HepG2 (cell line): ENCODE measurements around the gene SQSTM1. TPM values are rescaled to one million over a fixed set of nuclear protein-coding genes. Genes with fewer than 3 reads are reported as not detected.

ENCODE experiments used
- ATAC-seq: fragments of 200-7000 bp; cut with Tn5 transposase; 3 replicates; pipeline ENCODE4 v1.9.1; 2020; ENCODE audit warnings: mild to moderate bottlenecking, moderate library complexity
- BruUV-seq: library from RNA; stranded (reverse); fragments of 400-500 nt; replicated peaks from 2 replicates; lab custom pipeline; 2021; lab: Mats Ljungman, UMichigan
- CTCF ChIA-PET: fragments of 300-600 bp; formaldehyde crosslinking; extraction: SDS; loops from one replicate; lab custom pipeline; 2021; ENCODE audit warnings: low total read pairs, inconsistent platforms, low intra/inter-chr PET ratio; lab: Yijun Ruan, JAX
- POLR2A ChIA-PET: fragments of 350-600 bp; sonication (Branson Sonifier 250); formaldehyde crosslinking; loops from one replicate; lab custom pipeline; 2020; ENCODE audit warnings: antibody characterized with exemption, inconsistent platforms; lab: Yijun Ruan, JAX
- DNase-seq: peaks from one replicate; pipeline ENCODE4 v3.0.0-alpha.2; 2015; ENCODE audit warnings: low spot score
- FAIRE-seq: peaks from 3 replicates; lab custom pipeline; 2011; peaks lifted over from hg19 to GRCh38; lab: Jason Lieb, UNC
- H2AFZ ChIP-seq: one replicate; pipeline ENCODE4 v1.6.1; 2011; ENCODE audit warnings: low read length, inconsistent platforms
- H3K27ac ChIP-seq: fragments of 300-600 bp; 3 replicates; pipeline ENCODE4 v1.8.0; 2011; ENCODE audit warnings: mixed run types, mild to moderate bottlenecking, mixed read lengths, low read length, inconsistent platforms; ENCODE audit not compliant: insufficient read depth; ENCODE audit errors: extremely low read length
- H3K27me3 ChIP-seq, 2 experiments: fragments of 200-600 bp in 1 of 2; 2 replicates in 1 of 2; 3 replicates in 1 of 2; pipeline versions ENCODE4 v1.6.0 to v1.8.0; 2011; ENCODE audit warnings: low read length in 2 of 2, mild to moderate bottlenecking in 2 of 2, moderate library complexity in 2 of 2, inconsistent platforms in 1 of 2; ENCODE audit not compliant: insufficient read depth in 2 of 2, control insufficient read depth in 1 of 2
- H3K36me3 ChIP-seq, 2 experiments: fragments of 200-600 bp in 1 of 2; replicated peaks in 1 of 2; 2 replicates in 1 of 2; 3 replicates in 1 of 2; pipeline versions ENCODE4 v1.5.1 to v1.8.0; 2011; ENCODE audit warnings: low read length in 2 of 2, inconsistent platforms in 1 of 2; ENCODE audit not compliant: insufficient read depth in 2 of 2, control insufficient read depth in 1 of 2
- H3K4me1 ChIP-seq: 2 replicates; pipeline ENCODE4 v1.5.1; 2012; ENCODE audit warnings: low read length, inconsistent platforms; ENCODE audit not compliant: insufficient read depth
- H3K4me2 ChIP-seq: 2 replicates; pipeline ENCODE4 v1.6.0; 2011; ENCODE audit warnings: low read depth, low read length, inconsistent platforms
- H3K4me3 ChIP-seq, 3 experiments: fragments of 200-600 bp in 1 of 3; sonication (generic), shearing (Covaris generic) in 1 of 3; replicated peaks in 1 of 3; 2 replicates each; pipeline ENCODE4 v1.5.1; 2011 to 2016; ENCODE audit warnings: low read length in 3 of 3, inconsistent platforms in 2 of 3, low read depth in 2 of 3, mild to moderate bottlenecking in 2 of 3, control low read depth in 1 of 3, mixed read lengths in 1 of 3; ENCODE audit not compliant: insufficient read depth in 1 of 3
- H3K79me2 ChIP-seq: one replicate; pipeline ENCODE4 v1.6.1; 2011; ENCODE audit warnings: low read length, inconsistent platforms; ENCODE audit not compliant: insufficient read depth
- H3K9ac ChIP-seq: 2 replicates; pipeline ENCODE4 v1.6.0; 2011; ENCODE audit warnings: mild to moderate bottlenecking, low read depth, low read length, inconsistent platforms; ENCODE audit not compliant: insufficient read depth
- H3K9me3 ChIP-seq: 2 replicates; pipeline ENCODE4 v1.5.1; 2012; ENCODE audit warnings: mild to moderate bottlenecking, low read length
- H4K20me1 ChIP-seq: 2 replicates; pipeline ENCODE4 v1.6.0; 2011; ENCODE audit warnings: inconsistent platforms, mild to moderate bottlenecking, low read length, moderate library complexity; ENCODE audit not compliant: insufficient read depth
- AGO2 ChIP-seq: fragments of 200-400 bp; formaldehyde crosslinking; optimal IDR thresholded peaks from 2 replicates; pipeline ENCODE3; 2017; ENCODE audit warnings: mild to moderate bottlenecking, low read depth, low read length, moderate library complexity
- ARID2 ChIP-seq: sonication (generic); formaldehyde crosslinking; IDR thresholded peaks from 2 replicates; pipeline ENCODE4 v1.8.1; 2022; ENCODE audit warnings: mild to moderate bottlenecking, missing genetic modification reagents, borderline replicate concordance
- TARDBP ChIP-seq: sonication (generic); formaldehyde crosslinking; IDR thresholded peaks from 2 replicates; pipeline ENCODE4 v1.8.0; 2022; ENCODE audit warnings: mild to moderate bottlenecking, missing genetic modification reagents
- ZFP41 ChIP-seq: sonication (generic); formaldehyde crosslinking; IDR thresholded peaks from 2 replicates; pipeline ENCODE4 v1.4.0; 2020; ENCODE audit warnings: mild to moderate bottlenecking, missing genetic modification reagents, borderline replicate concordance
- ZNF607 ChIP-seq: sonication (generic); formaldehyde crosslinking; IDR thresholded peaks from 2 replicates; pipeline ENCODE4 v1.5.1; 2020; ENCODE audit warnings: missing genetic modification reagents, mild to moderate bottlenecking, borderline replicate concordance
- WGBS: methylation state at CpG from one replicate; pipeline ENCODE4 v1.1.6; 2017; ENCODE audit warnings: low lambda C conversion rate; 5-methylcytosine and 5-hydroxymethylcytosine counted together
- in situ Hi-C: cut with HindIII; loops from 2 replicates; pipeline ENCODE4 v1.10.0; 2017; ENCODE audit warnings: low pct_unique_long_range_greater_than_20kb; ENCODE audit not compliant: extremely low pct_ligation_motif_present
- intact Hi-C: fragments of 100-400 bp; cut with micrococcal nuclease; formaldehyde crosslinking; loops from one replicate; pipeline ENCODE4 v1.10.0; 2022; ENCODE audit not compliant: unreplicated experiment
- polyA plus RNA-seq, 8 experiments: library from polyadenylated mRNA; depleted of rRNA in 3 of 8; stranded (reverse) in 7 of 8; unstranded in 1 of 8; fragments of >200 nt; fragmentation: Illumina TruSeq in 4 of 8; extraction: Trizol in 4 of 8; gene quantifications; 2 replicates each; pipeline versions ENCODE4 v1.2.1 to v1.2.3, GENCODE V29; 2011 to 2016; ENCODE audit warnings: low read depth in 4 of 8, missing spikeins in 1 of 8, mixed read lengths in 1 of 8; ENCODE audit not compliant: insufficient read depth in 1 of 8
- total RNA-seq, 5 experiments: library from RNA; depleted of rRNA; stranded (reverse); fragments of >200 nt; fragmentation: Illumina TruSeq; extraction: Trizol; gene quantifications; 2 replicates each; pipeline ENCODE4 v1.2.3, GENCODE V29; 2016; ENCODE audit warnings: low read depth in 1 of 5
- TF ChIP-seq, protein P1 (sequence below): sonication (generic); formaldehyde crosslinking; IDR thresholded peaks from 2 replicates; pipeline ENCODE4 v1.5.0; 2020; ENCODE audit warnings: missing genetic modification reagents
- TF ChIP-seq, protein P2 (sequence below): sonication (generic); formaldehyde crosslinking; conservative IDR thresholded peaks from 2 replicates; pipeline ENCODE4 v1.8.0; 2022; ENCODE audit warnings: mild to moderate bottlenecking, moderate library complexity, missing genetic modification reagents

Gene SQSTM1
- total and polyA plus RNA-seq, 2 of the 13 experiments (the other 11 are each of a cell fraction or from before 2014, with no cell fraction given) = 90.9 to 160 TPM

DNA sequence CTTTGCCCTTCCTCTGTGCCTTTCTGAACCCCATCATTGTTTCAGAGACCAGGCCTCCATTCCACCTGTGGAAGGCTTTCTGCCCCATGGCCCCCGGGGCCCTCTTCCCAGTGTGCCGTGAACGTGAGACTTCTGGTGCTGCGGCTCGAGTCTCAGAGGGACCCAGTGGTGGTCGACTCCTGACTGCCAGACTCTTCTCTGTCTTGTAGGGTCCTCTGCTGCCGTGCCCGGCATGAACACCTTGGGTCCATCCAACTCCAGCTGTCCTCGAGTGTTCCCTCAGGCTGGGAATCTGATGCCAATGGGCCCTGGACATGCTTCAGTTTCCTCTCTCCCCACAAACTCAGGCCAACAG is 47.0 kb upstream of the SQSTM1 start:
- POLR2A ChIA-PET = no interaction called here
- H3K27ac ChIP-seq = no peak overlapping the region
- FAIRE-seq (no peak), ATAC-seq (no peak), DNase-seq (no peak)
- no peaks in the 10 kb centered on the region for H3K27me3 ChIP-seq
- H3K9me3 ChIP-seq = no peaks in the 10 kb centered on the region
- no TSS peak for BruUV-seq
- no peak overlapping the region for H2AFZ ChIP-seq
- no peaks in the 10 kb centered on the region for H3K79me2 ChIP-seq
- WGBS = 100% methylated on average over 4 of the region's 9 CpGs
- no peak overlapping the region for H3K9ac ChIP-seq
- intact Hi-C loops = no loop called here
- no peak overlapping the region for H3K4me3 ChIP-seq
- TF ChIP-seq, protein P1, sequence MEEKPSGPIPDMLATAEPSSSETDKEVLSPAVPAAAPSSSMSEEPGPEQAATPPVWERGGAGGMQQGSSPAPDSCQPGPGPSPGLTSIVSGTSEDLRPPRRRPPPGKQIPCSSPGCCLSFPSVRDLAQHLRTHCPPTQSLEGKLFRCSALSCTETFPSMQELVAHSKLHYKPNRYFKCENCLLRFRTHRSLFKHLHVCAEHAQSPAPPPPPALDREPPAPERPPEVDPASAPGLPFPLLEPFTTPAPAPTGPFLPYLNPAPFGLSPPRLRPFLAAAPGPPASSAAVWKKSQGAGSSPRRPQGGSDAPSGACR (CRISPR knock-in tag) = no peak
- H4K20me1 ChIP-seq = no peaks in the 10 kb centered on the region
- CTCF ChIA-PET = no interaction called here
- no peaks in the 10 kb centered on the region for H3K4me1 ChIP-seq
- in situ Hi-C loops = loop anchor here (25.0 kb wide), 1 partner anchor 314 kb away; no protein-coding TSS in a partner anchor
- peaks cover 36 to 87% of the 10 kb centered on the region in 2 experiments for H3K36me3 ChIP-seq
- H3K4me2 ChIP-seq = no peak overlapping the region

DNA sequence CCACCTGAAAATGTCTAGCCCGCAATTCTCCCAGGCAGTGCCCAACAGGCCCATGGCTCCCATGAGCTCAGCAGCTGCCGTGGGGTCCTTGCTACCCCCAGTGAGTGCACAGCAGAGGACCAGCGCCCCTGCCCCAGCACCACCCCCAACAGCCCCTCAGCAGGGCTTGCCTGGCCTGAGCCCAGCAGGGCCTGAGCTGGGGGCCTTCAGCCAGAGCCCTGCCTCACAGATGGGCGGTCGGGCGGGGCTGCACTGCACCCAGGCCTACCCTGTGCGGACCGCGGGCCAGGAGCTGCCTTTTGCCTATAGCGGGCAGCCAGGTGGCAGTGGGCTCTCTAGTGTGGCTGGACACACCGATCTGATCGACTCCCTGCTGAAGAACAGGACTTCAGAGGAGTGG is 46.3 kb upstream of the SQSTM1 start:
- BruUV-seq = no TSS peak
- Histone ChIP-seq H3K79me2 (no peaks in the 10 kb centered on the region), H3K9me3 (no peaks in the 10 kb centered on the region), H3K4me2 (no peak overlapping the region), H3K36me3 (peaks cover 30 to 81% of the 10 kb centered on the region in 2 experiments), H3K4me1 (no peaks in the 10 kb centered on the region), H3K9ac (no peak overlapping the region), H3K4me3 (no peak overlapping the region), H2AFZ (no peak overlapping the region), H3K27me3 (no peaks in the 10 kb centered on the region), H4K20me1 (no peaks in the 10 kb centered on the region), H3K27ac (no peak overlapping the region)
- CTCF ChIA-PET = no interaction called here
- 100% methylated on average over 2 of the region's 12 CpGs for WGBS
- in situ Hi-C loops = loop anchor here (25.0 kb wide), 1 partner anchor 313 kb away; no protein-coding TSS in a partner anchor
- no peak for FAIRE-seq
- TF ChIP-seq ARID2 (no peak), AGO2 (peak; percentile 38), ZNF607 (CRISPR knock-in tag) (no peak), ZFP41 (CRISPR knock-in tag) (no peak), TARDBP (CRISPR knock-in tag) (no peak)
- TF ChIP-seq, protein P2, sequence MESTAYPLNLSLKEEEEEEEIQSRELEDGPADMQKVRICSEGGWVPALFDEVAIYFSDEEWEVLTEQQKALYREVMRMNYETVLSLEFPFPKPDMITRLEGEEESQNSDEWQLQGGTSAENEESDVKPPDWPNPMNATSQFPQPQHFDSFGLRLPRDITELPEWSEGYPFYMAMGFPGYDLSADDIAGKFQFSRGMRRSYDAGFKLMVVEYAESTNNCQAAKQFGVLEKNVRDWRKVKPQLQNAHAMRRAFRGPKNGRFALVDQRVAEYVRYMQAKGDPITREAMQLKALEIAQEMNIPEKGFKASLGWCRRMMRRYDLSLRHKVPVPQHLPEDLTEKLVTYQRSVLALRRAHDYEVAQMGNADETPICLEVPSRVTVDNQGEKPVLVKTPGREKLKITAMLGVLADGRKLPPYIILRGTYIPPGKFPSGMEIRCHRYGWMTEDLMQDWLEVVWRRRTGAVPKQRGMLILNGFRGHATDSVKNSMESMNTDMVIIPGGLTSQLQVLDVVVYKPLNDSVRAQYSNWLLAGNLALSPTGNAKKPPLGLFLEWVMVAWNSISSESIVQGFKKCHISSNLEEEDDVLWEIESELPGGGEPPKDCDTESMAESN (CRISPR knock-in tag) = no peak
- POLR2A ChIA-PET = no interaction called here
- DNase-seq = no peak
- ATAC-seq = peak; percentile 31; the same call in 1 of the 3 replicates
- intact Hi-C loops = no loop called here
